ENCODE measurements around the gene DYNAP.

The DYNAP gene

GRCh38 chr18:54641734-54642133 is 50.7 kb downstream of the DYNAP start:
- no peak for DNase-seq

GRCh38 chr18:54647176-54647575 is 56.1 kb downstream of the DYNAP start:
- DNase-seq, result no peak

Data from activated naive CD4-positive, alpha-beta T cell treated with Interleukin-2 at 50 U/mL for 16 hours (primary cell).